ENCODE results near the gene YPEL5.

DNA sequence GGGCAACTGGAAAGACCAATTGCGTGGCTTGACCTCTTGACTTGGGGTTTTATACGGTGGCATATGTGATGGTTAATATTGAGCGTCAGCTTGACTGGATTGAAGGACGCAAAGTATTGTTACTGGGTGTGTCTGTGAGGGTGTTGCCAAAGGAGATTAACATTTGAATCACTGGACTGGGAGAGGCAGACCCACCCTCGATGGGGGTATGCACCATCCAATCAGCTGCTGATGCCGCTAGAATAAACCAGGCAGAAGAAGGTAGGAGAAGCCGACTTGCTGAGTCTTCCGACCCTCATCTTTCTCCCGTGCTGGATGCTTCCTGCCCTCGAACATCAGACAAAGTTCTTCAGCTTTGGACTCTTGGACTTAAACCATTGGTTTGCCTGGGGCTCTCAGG, 34.2 kb upstream of the YPEL5 start:
- TF ChIP-seq, protein P1, sequence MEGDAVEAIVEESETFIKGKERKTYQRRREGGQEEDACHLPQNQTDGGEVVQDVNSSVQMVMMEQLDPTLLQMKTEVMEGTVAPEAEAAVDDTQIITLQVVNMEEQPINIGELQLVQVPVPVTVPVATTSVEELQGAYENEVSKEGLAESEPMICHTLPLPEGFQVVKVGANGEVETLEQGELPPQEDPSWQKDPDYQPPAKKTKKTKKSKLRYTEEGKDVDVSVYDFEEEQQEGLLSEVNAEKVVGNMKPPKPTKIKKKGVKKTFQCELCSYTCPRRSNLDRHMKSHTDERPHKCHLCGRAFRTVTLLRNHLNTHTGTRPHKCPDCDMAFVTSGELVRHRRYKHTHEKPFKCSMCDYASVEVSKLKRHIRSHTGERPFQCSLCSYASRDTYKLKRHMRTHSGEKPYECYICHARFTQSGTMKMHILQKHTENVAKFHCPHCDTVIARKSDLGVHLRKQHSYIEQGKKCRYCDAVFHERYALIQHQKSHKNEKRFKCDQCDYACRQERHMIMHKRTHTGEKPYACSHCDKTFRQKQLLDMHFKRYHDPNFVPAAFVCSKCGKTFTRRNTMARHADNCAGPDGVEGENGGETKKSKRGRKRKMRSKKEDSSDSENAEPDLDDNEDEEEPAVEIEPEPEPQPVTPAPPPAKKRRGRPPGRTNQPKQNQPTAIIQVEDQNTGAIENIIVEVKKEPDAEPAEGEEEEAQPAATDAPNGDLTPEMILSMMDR (IDR thresholded peaks at IDR 0.05): no peak
- no peak for TF ChIP-seq POLR2A (IDR thresholded peaks at IDR 0.05)
